Stimulated activated CD8-positive, alpha-beta memory T cell treated with anti-CD3 and anti-CD28 coated beads, Interleukin-15, amount 100 ng/mL, for 1 hour (primary cell): ENCODE measurements around the gene TBC1D14.

Source experiments
- DNase-seq: peaks from one replicate; pipeline ENCODE4 v3.0.0-alpha.2; 2020; ENCODE audit warnings: low read depth

TBC1D14 gene

GRCh38 chr4:6909113-6909969 is at the start of gene TBC1D14:
Gene TBC1D14, plus strand, starts transcription at chr4:6909826. Its CDS starts 13,564 bp downstream, at chr4:6923390.
- peak; percentile 70 for DNase-seq

GRCh38 chr4:6868386-6868785 is 41.2 kb upstream of the TBC1D14 start:
- DNase-seq, result no peak

- no peak for DNase-seq
These were observed 39.7 kb upstream of the TBC1D14 start for GRCh38 chr4:6869944-6870343.

GRCh38 chr4:6873291-6873690 is 36.3 kb upstream of the TBC1D14 start:
- no peak for DNase-seq

- DNase-seq, result peak; percentile 76
These were observed 35.7 kb upstream of the TBC1D14 start for GRCh38 chr4:6873792-6874461.

- DNase-seq, result no peak
These were observed 34.6 kb upstream of the TBC1D14 start for GRCh38 chr4:6874981-6875380.

GRCh38 chr4:6875431-6875831 is 34.2 kb upstream of the TBC1D14 start:
- DNase-seq, result no peak

GRCh38 chr4:6876440-6876839 is 33.2 kb upstream of the TBC1D14 start:
- DNase-seq, result no peak

- DNase-seq, result no peak
These were observed 32.6 kb upstream of the TBC1D14 start for GRCh38 chr4:6877067-6877466.

GRCh38 chr4:6878451-6879059 is 31.1 kb upstream of the TBC1D14 start:
- DNase-seq, result no peak

GRCh38 chr4:6880691-6881090 is 28.9 kb upstream of the TBC1D14 start:
- no peak for DNase-seq

- DNase-seq, result no peak
These were observed 27.7 kb upstream of the TBC1D14 start for GRCh38 chr4:6881908-6882307.

- DNase-seq, result no peak
These were observed 25.2 kb upstream of the TBC1D14 start for GRCh38 chr4:6884341-6884870.

GRCh38 chr4:6885953-6886557 is 23.6 kb upstream of the TBC1D14 start:
- DNase-seq, result no peak

GRCh38 chr4:6886886-6887285 is 22.7 kb upstream of the TBC1D14 start:
- no peak for DNase-seq

- no peak for DNase-seq
These were observed 21.8 kb upstream of the TBC1D14 start for GRCh38 chr4:6887591-6888371.

GRCh38 chr4:6888506-6889071 is 21.0 kb upstream of the TBC1D14 start:
- no peak for DNase-seq

GRCh38 chr4:6889101-6889735 is 20.4 kb upstream of the TBC1D14 start:
- no peak for DNase-seq

GRCh38 chr4:6889736-6890324 is 19.8 kb upstream of the TBC1D14 start:
- no peak for DNase-seq

GRCh38 chr4:6890358-6890757 is 19.3 kb upstream of the TBC1D14 start:
- no peak for DNase-seq
